Measurements from ENCODE around the gene SPDYE2.
"Not testable (repeated sequence)": the region's sequence is repeated elsewhere in the genome, so short reads cannot be mapped to it uniquely, and the experiment has no call there.

DNA sequence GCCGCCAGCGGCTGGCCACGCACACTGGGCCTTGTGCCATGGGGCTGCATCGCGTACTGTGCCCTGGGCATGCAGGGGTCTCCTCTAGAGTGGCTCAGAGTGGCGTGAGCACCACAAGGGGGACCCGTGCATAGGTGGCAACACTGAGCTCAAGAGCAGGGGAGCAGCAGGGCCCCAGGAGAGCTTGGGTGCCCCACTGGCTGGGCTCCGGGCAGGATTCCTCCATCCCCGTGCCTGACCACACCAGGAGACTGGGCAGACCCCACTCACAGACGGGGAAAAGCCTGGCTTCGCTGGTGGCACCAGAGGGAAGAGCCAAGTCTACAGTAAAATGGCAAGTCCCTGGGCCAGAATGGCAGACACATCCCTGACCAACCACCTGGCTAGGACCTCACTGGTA lies 17.6 kb downstream of the SPDYE2 start:
- TF ChIP-seq EZH2 (IDR thresholded peaks at IDR 0.05; ENCODE audit: borderline replicate concordance, insufficient read depth, low read depth, low read length, poor library complexity, severe bottlenecking): not testable (repeated sequence)
- TF ChIP-seq, protein P1, sequence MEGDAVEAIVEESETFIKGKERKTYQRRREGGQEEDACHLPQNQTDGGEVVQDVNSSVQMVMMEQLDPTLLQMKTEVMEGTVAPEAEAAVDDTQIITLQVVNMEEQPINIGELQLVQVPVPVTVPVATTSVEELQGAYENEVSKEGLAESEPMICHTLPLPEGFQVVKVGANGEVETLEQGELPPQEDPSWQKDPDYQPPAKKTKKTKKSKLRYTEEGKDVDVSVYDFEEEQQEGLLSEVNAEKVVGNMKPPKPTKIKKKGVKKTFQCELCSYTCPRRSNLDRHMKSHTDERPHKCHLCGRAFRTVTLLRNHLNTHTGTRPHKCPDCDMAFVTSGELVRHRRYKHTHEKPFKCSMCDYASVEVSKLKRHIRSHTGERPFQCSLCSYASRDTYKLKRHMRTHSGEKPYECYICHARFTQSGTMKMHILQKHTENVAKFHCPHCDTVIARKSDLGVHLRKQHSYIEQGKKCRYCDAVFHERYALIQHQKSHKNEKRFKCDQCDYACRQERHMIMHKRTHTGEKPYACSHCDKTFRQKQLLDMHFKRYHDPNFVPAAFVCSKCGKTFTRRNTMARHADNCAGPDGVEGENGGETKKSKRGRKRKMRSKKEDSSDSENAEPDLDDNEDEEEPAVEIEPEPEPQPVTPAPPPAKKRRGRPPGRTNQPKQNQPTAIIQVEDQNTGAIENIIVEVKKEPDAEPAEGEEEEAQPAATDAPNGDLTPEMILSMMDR (IDR thresholded peaks at IDR 0.05): not testable (repeated sequence)
